H1 (cell line): ENCODE measurements around the gene CCDC14. TPM values are rescaled to one million over a fixed set of nuclear protein-coding genes. Genes with fewer than 3 reads are reported as not detected.

ENCODE experiments used
- CTCF ChIA-PET: fragments of 300-600 bp; sonication (Branson Sonifier 250); formaldehyde crosslinking; loops from one replicate; lab custom pipeline; 2021; ENCODE audit not compliant: partially characterized antibody; lab: Charles Lee
- POLR2A ChIA-PET: fragments of 300-600 bp; sonication (Branson Sonifier 250); formaldehyde crosslinking; loops from one replicate; lab custom pipeline; 2021; ENCODE audit warnings: inconsistent platforms; ENCODE audit not compliant: partially characterized antibody; lab: Charles Lee
- DNase-seq, 2 experiments: peaks; one replicate each; pipeline versions ENCODE4 v3.0.0 to v3.0.0-alpha.2; 2010 to 2022; ENCODE audit warnings: low spot score in 2 of 2, low read depth in 1 of 2, mixed read lengths in 1 of 2
- FAIRE-seq: peaks from 2 replicates; lab custom pipeline; 2011; peaks lifted over from hg19 to GRCh38; lab: Jason Lieb, UNC
- H2AFZ ChIP-seq: 2 replicates; pipeline ENCODE4 v1.8.1; 2012; ENCODE audit warnings: low read length, inconsistent platforms
- H2AK5ac ChIP-seq: 2 replicates; pipeline ENCODE4 v1.6.1; 2013; ENCODE audit warnings: low read depth, low read length
- H2BK120ac ChIP-seq: replicated peaks from 2 replicates; pipeline ENCODE3; 2013; ENCODE audit warnings: low read depth, low read length, inconsistent platforms
- H2BK12ac ChIP-seq: 2 replicates; pipeline ENCODE4 v1.6.1; 2013; ENCODE audit warnings: low read depth, low read length
- H2BK15ac ChIP-seq: 2 replicates; pipeline ENCODE4 v1.6.1; 2013; ENCODE audit warnings: low read length
- H2BK20ac ChIP-seq: 2 replicates; pipeline ENCODE4 v1.6.1; 2013; ENCODE audit warnings: low read length
- H2BK5ac ChIP-seq: 2 replicates; pipeline ENCODE4 v1.6.1; 2013; ENCODE audit warnings: low read depth, low read length
- H3K14ac ChIP-seq: 2 replicates; pipeline ENCODE4 v1.6.1; 2013; ENCODE audit warnings: inconsistent platforms; ENCODE audit not compliant: insufficient read length
- H3K18ac ChIP-seq: 2 replicates; pipeline ENCODE4 v1.6.1; 2013; ENCODE audit warnings: low read length; ENCODE audit errors: extremely low read depth
- H3K23ac ChIP-seq: 2 replicates; pipeline ENCODE4 v1.6.1; 2013; ENCODE audit warnings: inconsistent platforms; ENCODE audit not compliant: insufficient read length
- H3K23me2 ChIP-seq: 2 replicates; pipeline ENCODE4 v1.6.1; 2013; ENCODE audit warnings: low read depth, low read length
- H3K27ac ChIP-seq: 2 replicates; pipeline ENCODE4 v1.6.1; 2011; ENCODE audit warnings: low read depth, low read length, inconsistent platforms
- H3K27me3 ChIP-seq, 4 experiments: replicated peaks in 1 of 4; 1 replicate in 1 of 4; 2 replicates in 3 of 4; pipeline versions ENCODE4 v1.6.1 to v1.8.1; 2011 to 2013; ENCODE audit warnings: low read length in 3 of 4, mild to moderate bottlenecking in 3 of 4, inconsistent platforms in 2 of 4, mixed read lengths in 2 of 4, moderate library complexity in 1 of 4; ENCODE audit not compliant: control insufficient read depth in 3 of 4, insufficient read depth in 3 of 4; ENCODE audit errors: extremely low read depth in 1 of 4
- H3K36me3 ChIP-seq, 4 experiments: 2 replicates each; pipeline versions ENCODE4 v1.6.1 to v1.8.1; 2011 to 2013; ENCODE audit warnings: mild to moderate bottlenecking in 4 of 4, low read length in 3 of 4, moderate library complexity in 2 of 4, control low read depth in 1 of 4, inconsistent platforms in 1 of 4; ENCODE audit not compliant: insufficient read depth in 4 of 4, control insufficient read depth in 2 of 4
- H3K4ac ChIP-seq: replicated peaks from 2 replicates; pipeline ENCODE3; 2013; ENCODE audit warnings: low read length, low read depth, mixed read lengths, inconsistent platforms; ENCODE audit not compliant: insufficient read length
- H3K4me1 ChIP-seq, 4 experiments: replicated peaks in 1 of 4; 1 replicate in 1 of 4; 2 replicates in 3 of 4; pipeline versions ENCODE4 v1.6.1 to v1.8.1; 2011 to 2013; ENCODE audit warnings: low read length in 3 of 4, inconsistent platforms in 2 of 4, mixed read lengths in 1 of 4; ENCODE audit not compliant: insufficient read depth in 4 of 4, control insufficient read depth in 3 of 4
- H3K4me2 ChIP-seq, 2 experiments: 2 replicates each; pipeline versions ENCODE4 v1.6.1 to v1.8.1; 2011 to 2013; ENCODE audit warnings: low read depth in 2 of 2, low read length in 2 of 2, control low read depth in 1 of 2, inconsistent platforms in 1 of 2, mild to moderate bottlenecking in 1 of 2; ENCODE audit not compliant: insufficient read depth in 1 of 2
- H3K4me3 ChIP-seq, 4 experiments: fragments of 200-600, 300-600 bp in 1 of 4; sonication (generic), shearing (Covaris generic), sonication (Bioruptor Twin) in 1 of 4; 2 replicates each; pipeline versions ENCODE4 v1.5.1 to v1.8.1; 2011 to 2016; ENCODE audit warnings: low read length in 4 of 4, low read depth in 3 of 4, control low read depth in 2 of 4, inconsistent platforms in 2 of 4, mild to moderate bottlenecking in 2 of 4, mixed read lengths in 1 of 4, moderate library complexity in 1 of 4; ENCODE audit not compliant: insufficient read depth in 2 of 4; ENCODE audit errors: extremely low read depth in 1 of 4
- H3K56ac ChIP-seq: replicated peaks from 2 replicates; pipeline ENCODE3; 2013; ENCODE audit warnings: low read depth, mild to moderate bottlenecking, mixed read lengths, low read length, inconsistent platforms; ENCODE audit not compliant: insufficient read length
- H3K79me1 ChIP-seq: 2 replicates; pipeline ENCODE4 v1.6.1; 2013; ENCODE audit warnings: low read depth, low read length, control low read depth
- H3K79me2 ChIP-seq, 2 experiments: 2 replicates each; pipeline versions ENCODE4 v1.6.1 to v1.8.1; 2012 to 2013; ENCODE audit warnings: low read length in 2 of 2, mild to moderate bottlenecking in 2 of 2, inconsistent platforms in 1 of 2; ENCODE audit not compliant: insufficient read depth in 2 of 2, control insufficient read depth in 1 of 2
- H3K9ac ChIP-seq, 4 experiments: replicated peaks in 1 of 4; 1 replicate in 1 of 4; 2 replicates in 3 of 4; pipeline versions ENCODE4 v1.6.1 to v1.8.1; 2011 to 2013; ENCODE audit warnings: low read depth in 3 of 4, low read length in 3 of 4, control low read depth in 2 of 4, mild to moderate bottlenecking in 2 of 4, moderate library complexity in 2 of 4, inconsistent platforms in 1 of 4; ENCODE audit errors: extremely low read depth in 1 of 4
- H3K9me3 ChIP-seq, 2 experiments: 2 replicates each; pipeline versions ENCODE4 v1.6.1 to v1.8.1; 2012 to 2013; ENCODE audit warnings: mild to moderate bottlenecking in 2 of 2, moderate library complexity in 2 of 2, control low read depth in 1 of 2, inconsistent platforms in 1 of 2, low read depth in 1 of 2, low read length in 1 of 2, mixed read lengths in 1 of 2; ENCODE audit not compliant: insufficient read depth in 2 of 2
- H4K20me1 ChIP-seq, 2 experiments: replicated peaks in 1 of 2; 2 replicates each; pipeline versions ENCODE3 to v1.8.1; 2011 to 2013; ENCODE audit warnings: inconsistent platforms in 2 of 2, low read length in 2 of 2, mild to moderate bottlenecking in 1 of 2; ENCODE audit not compliant: insufficient read depth in 2 of 2, control insufficient read depth in 1 of 2
- H4K5ac ChIP-seq: 2 replicates; pipeline ENCODE4 v1.6.1; 2013; ENCODE audit warnings: low read length, low read depth, mixed read lengths, inconsistent platforms; ENCODE audit not compliant: insufficient read length
- H4K8ac ChIP-seq: 2 replicates; pipeline ENCODE4 v1.8.0; 2013; ENCODE audit warnings: mild to moderate bottlenecking, moderate library complexity, low read length, inconsistent platforms; ENCODE audit not compliant: insufficient read depth; ENCODE audit errors: extremely low read depth
- H4K91ac ChIP-seq: replicated peaks from 2 replicates; pipeline ENCODE3; 2013; ENCODE audit warnings: low read length, mixed read lengths, inconsistent platforms; ENCODE audit not compliant: insufficient read length
- CBX8 ChIP-seq: fragments of 300-800, 300-1000 bp; sonication (generic); IDR thresholded peaks from 2 replicates; pipeline ENCODE4 v1.7.1; 2016; ENCODE audit warnings: low read depth, low read length, borderline replicate concordance
- CREB1 ChIP-seq: IDR thresholded peaks from 2 replicates; pipeline ENCODE4 v1.6.1; 2012; ENCODE audit warnings: inconsistent platforms
- FOSL1 ChIP-seq: IDR thresholded peaks from 2 replicates; pipeline ENCODE4 v1.6.1; 2011; ENCODE audit warnings: mild to moderate bottlenecking, low read depth, low read length, moderate library complexity; ENCODE audit not compliant: insufficient read depth
- HDAC6 ChIP-seq: IDR thresholded peaks from one replicate; pipeline ENCODE4 v1.7.1; 2012; ENCODE audit warnings: low read depth, mild to moderate bottlenecking, inconsistent platforms, low read length, moderate library complexity
- JUN ChIP-seq: IDR thresholded peaks from 2 replicates; pipeline ENCODE4 v1.6.1; 2011; ENCODE audit warnings: low read depth, mild to moderate bottlenecking, improper control_type of control experiment, low read length
- KDM1A ChIP-seq: fragments of 200-600, 300-600 bp; sonication (generic); IDR thresholded peaks from 2 replicates; pipeline ENCODE4 v1.7.1; 2016; ENCODE audit warnings: mild to moderate bottlenecking, low read length, borderline replicate concordance
- MAFK ChIP-seq: IDR thresholded peaks from 2 replicates; pipeline ENCODE4 v1.6.1; 2012; ENCODE audit warnings: low read depth, mild to moderate bottlenecking, improper control_type of control experiment, low read length
- MAX ChIP-seq: IDR thresholded peaks from 2 replicates; pipeline ENCODE4 v1.6.1; 2012; ENCODE audit warnings: inconsistent platforms
- POLR2A ChIP-seq, 2 experiments: IDR thresholded peaks; 1 replicate in 1 of 2; 2 replicates in 1 of 2; pipeline ENCODE4 v1.6.1; 2011; ENCODE audit warnings: low read depth in 2 of 2, low read length in 2 of 2, mild to moderate bottlenecking in 2 of 2; ENCODE audit errors: control extremely low read depth in 1 of 2
- POU5F1 ChIP-seq: IDR thresholded peaks from 2 replicates; pipeline ENCODE4 v1.6.1; 2011; ENCODE audit warnings: low read depth, mild to moderate bottlenecking, low read length, moderate library complexity
- RBBP5 ChIP-seq: IDR thresholded peaks from 2 replicates; pipeline ENCODE4 v1.7.1; 2012; ENCODE audit warnings: low read depth, mild to moderate bottlenecking, inconsistent platforms, low read length, moderate library complexity, borderline replicate concordance
- RXRA ChIP-seq: IDR thresholded peaks from 2 replicates; pipeline ENCODE4 v1.6.1; 2011; ENCODE audit warnings: low read depth, mild to moderate bottlenecking, low read length, moderate library complexity; ENCODE audit not compliant: insufficient read depth
- SIRT6 ChIP-seq: IDR thresholded peaks from one replicate; pipeline ENCODE4 v1.7.1; 2012; ENCODE audit warnings: low read length, inconsistent platforms
- SP2 ChIP-seq: IDR thresholded peaks from 2 replicates; pipeline ENCODE4 v1.6.1; 2012; ENCODE audit warnings: mild to moderate bottlenecking, low read length, inconsistent platforms
- SRF ChIP-seq: IDR thresholded peaks from 2 replicates; pipeline ENCODE4 v1.6.1; 2011; ENCODE audit warnings: mild to moderate bottlenecking, low read depth, low read length, moderate library complexity
- YY1 ChIP-seq: IDR thresholded peaks from 2 replicates; pipeline ENCODE4 v1.6.1; 2011; ENCODE audit warnings: low read depth, mild to moderate bottlenecking, low read length
- WGBS, 2 experiments: shearing (Covaris generic) in 1 of 2; methylation state at CpG; one replicate each; pipeline versions ENCODE4 v1.1.6 to v1.1.7; 2013 to 2015; ENCODE audit warnings: low lambda C conversion rate in 2 of 2, mixed read lengths in 2 of 2, inconsistent platforms in 1 of 2, low coverage in 1 of 2, missing lambda C conversion rate in 1 of 2; ENCODE audit not compliant: insufficient replicate concordance in 2 of 2, insufficient coverage in 1 of 2, insufficient read length in 1 of 2; ENCODE audit errors: extremely low coverage in 1 of 2, missing lambda C conversion rate in 1 of 2; 5-methylcytosine and 5-hydroxymethylcytosine counted together
- polyA plus RNA-seq, 7 experiments: library from polyadenylated mRNA; depleted of rRNA in 3 of 7; stranded (reverse) in 5 of 7; unstranded in 2 of 7; fragments of >200 nt in 5 of 7; fragments of 200-250 nt in 2 of 7; gene quantifications; 1 replicate in 5 of 7; 2 replicates in 1 of 7; 4 replicates in 1 of 7; pipeline versions ENCODE4 v1.2.1 to v1.2.3, GENCODE V29; 2011 to 2013; ENCODE audit warnings: missing spikeins in 2 of 7, mixed read lengths in 2 of 7
- total RNA-seq: library from RNA; stranded (reverse); fragmentation: NEBNext Ultra II Directional; extraction: Animal tissue kit (Norgen Biotek cat#: 25700); gene quantifications from 2 replicates; pipeline ENCODE4 v1.2.1, GENCODE V29; 2021

Gene CCDC14
- total and polyA plus RNA-seq, 2 of the 8 experiments (the other 6 are each of a cell fraction or from before 2014, with no cell fraction given) = 53.6 to 95.7 TPM

GRCh38 chr3:123870033-123870432 is 91.0 kb downstream of the CCDC14 start:
- no peak overlapping the region for H3K27ac ChIP-seq
- H2BK20ac ChIP-seq = no peak overlapping the region
- no peak overlapping the region for H3K4me3 ChIP-seq
- no peak overlapping the region for H4K8ac ChIP-seq
- H3K23me2 ChIP-seq = no peaks in the 10 kb centered on the region
- no peak overlapping the region for H2BK120ac ChIP-seq
- H3K36me3 ChIP-seq = no peaks in the 10 kb centered on the region
- H3K9me3 ChIP-seq = no peaks in the 10 kb centered on the region
- ChIA-PET CTCF (interaction anchor here (0.9 to 2.8 kb wide), 3 partner anchors 9 to 12 kb away, joined by 3 to 14 read pairs (median 5); no protein-coding TSS in a partner anchor), POLR2A (interaction anchor here (0.9 to 1.4 kb wide), 4 partner anchors 9 to 14 kb away, joined by 3 to 5 read pairs (median 4); partner anchors contain the start of gene MYLK)
- H3K79me2 ChIP-seq = peaks cover 0 to 3% of the 10 kb centered on the region in 2 experiments; a peak in 1 of 4 replicates
- no peak overlapping the region for H3K14ac ChIP-seq
- no peak overlapping the region for H4K91ac ChIP-seq
- no peak overlapping the region for H3K23ac ChIP-seq
- DNase-seq (no peak), FAIRE-seq (no peak)
- no peak overlapping the region for H2BK5ac ChIP-seq
- no peaks in the 10 kb centered on the region; the same call in 1 of the 2 replicates for H3K79me1 ChIP-seq
- no peak overlapping the region for H2BK12ac ChIP-seq
- no peak overlapping the region for H4K5ac ChIP-seq
- H3K4ac ChIP-seq = no peak overlapping the region
- H2AFZ ChIP-seq = no peak overlapping the region
- H3K27me3 ChIP-seq = no peaks in the 10 kb centered on the region
- 0 out of 2 replicates have a peak overlapping the region, but pooled peaks have one; percentile 40 for H2BK15ac ChIP-seq
- H4K20me1 ChIP-seq = no peaks in the 10 kb centered on the region
- no peak overlapping the region for H3K9ac ChIP-seq
- WGBS, 2 experiments = 100% methylated on average over 1 of the region's 1 CpG; no CpG with 5 or more reads in 1 of the 2 experiments
- peaks cover 0 to 5% (median 0%) of the 10 kb centered on the region in 4 experiments; a peak in 1 of 7 replicates for H3K4me1 ChIP-seq
- H2AK5ac ChIP-seq = no peak overlapping the region
- H3K18ac ChIP-seq = no peak overlapping the region
- H3K4me2 ChIP-seq = no peak overlapping the region
- no peak overlapping the region for H3K56ac ChIP-seq
- TF ChIP-seq HDAC6 (no peak), POU5F1 (no peak), MAFK (no peak), POLR2A (IDR thresholded peaks at IDR 0.05; ENCODE audit: control extremely low read depth in 1 of 2, low read depth in 2 of 2, low read length in 2 of 2) (no peak), SIRT6 (no peak), RBBP5 (no peak), SRF (no peak), KDM1A (no peak), FOSL1 (no peak), SP2 (no peak), JUN (no peak), CBX8 (no peak), CREB1 (no peak), MAX (no peak), YY1 (no peak), RXRA (no peak)
